Heart left ventricle (tissue), 16 donors: ENCODE measurements around the gene CLHC1. TPM values are rescaled to one million over a fixed set of nuclear protein-coding genes. Genes with fewer than 3 reads are reported as not detected.
A peak's percentile ranks its signal among the peaks of the same experiment; 100 is the strongest.

Experiments used
- ATAC-seq, 4 donors: fragments of 200-7000 bp; cut with Tn5 transposase; one replicate each; pipeline ENCODE4 v1.9.1; 2020 to 2022; ENCODE audit warnings: moderate library complexity in 4 of 4, mild to moderate bottlenecking in 3 of 4, moderate number of reproducible peaks in 1 of 4
- DNase-seq, 5 donors: peaks; one replicate each; pipeline ENCODE4 v3.0.0-alpha.2; 2020
- H3K27ac ChIP-seq, 12 donors: fragments of 200-600 bp; sonication (generic) in 4 of 12; one replicate each; pipeline versions ENCODE4 v1.5.0 to v1.8.0; 2016 to 2022; ENCODE audit warnings: mild to moderate bottlenecking in 2 of 12
- H3K27me3 ChIP-seq, 9 donors: fragments of 200-600 bp; sonication (generic) in 2 of 9; one replicate each; pipeline versions ENCODE4 v1.5.1 to v1.8.0; 2016 to 2022; ENCODE audit warnings: mild to moderate bottlenecking in 3 of 9
- H3K36me3 ChIP-seq, 9 donors: fragments of 200-600 bp; sonication (generic) in 2 of 9; one replicate each; pipeline versions ENCODE4 v1.5.0 to v1.8.0; 2018 to 2022; ENCODE audit warnings: mild to moderate bottlenecking in 2 of 9
- H3K4me1 ChIP-seq, 12 donors: fragments of 200-600 bp; sonication (generic) in 4 of 12; one replicate each; pipeline versions ENCODE4 v1.5.0 to v1.8.0; 2016 to 2022; ENCODE audit warnings: mild to moderate bottlenecking in 3 of 12
- H3K4me3 ChIP-seq, 12 donors: fragments of 200-600 bp; sonication (generic) in 4 of 12; one replicate each; pipeline versions ENCODE4 v1.5.0 to v1.8.0; 2017 to 2022; ENCODE audit warnings: mild to moderate bottlenecking in 9 of 12, moderate library complexity in 4 of 12
- H3K9me3 ChIP-seq, 12 donors: fragments of 200-600 bp; sonication (generic) in 4 of 12; one replicate each; pipeline versions ENCODE4 v1.5.0 to v1.8.0; 2016 to 2022; ENCODE audit warnings: mild to moderate bottlenecking in 1 of 12
- CTCF ChIP-seq, 12 donors: fragments of 200-600 bp; sonication (generic) in 4 of 12; IDR thresholded peaks; one replicate each; pipeline versions ENCODE4 v1.5.0 to v1.8.0; 2018 to 2022; ENCODE audit warnings: antibody characterized with exemption in 12 of 12, mild to moderate bottlenecking in 5 of 12
- POLR2A ChIP-seq, 2 donors: fragments of 450-650 bp; IDR thresholded peaks; one replicate each; pipeline ENCODE4 v1.6.1; 2017; ENCODE audit warnings: antibody characterized with exemption in 2 of 2, mild to moderate bottlenecking in 2 of 2, moderate library complexity in 2 of 2
- WGBS, 4 donors: extraction: QIAGEN DNeasy Blood & Tissue Kit in 2 of 4; methylation state at CpG; one replicate each; pipeline versions ENCODE4 v1.1.5 to v1.1.7; 2013 to 2018; 5-methylcytosine and 5-hydroxymethylcytosine counted together
- intact Hi-C, 10 donors: fragments of 100-400 bp; cut with DNase I; formaldehyde crosslinking; loops; one replicate each; pipeline versions ENCODE4 v1.11.1 to v1.14.2; 2022
- polyA plus RNA-seq, 2 donors: library from polyadenylated mRNA; stranded (reverse); fragments of 200-250 nt; gene quantifications; one replicate each; pipeline ENCODE4 v1.2.3, GENCODE V29; 2013
- total RNA-seq, 9 donors: library from RNA; depleted of rRNA in 2 of 9; stranded (reverse); fragments of >200 nt in 2 of 9; fragmentation: NEBNext Ultra II Directional in 3 of 9; extraction: Animal tissue kit (Norgen Biotek cat#: 25700) in 3 of 9; gene quantifications; one replicate each; pipeline versions ENCODE4 v1.1.0 to v1.2.4, GENCODE V29; 2016 to 2023
- donor health status: ischemic (EF 13 %, LVEDD 7.1; RV severe dilation, severe dysfunction).
- donor health status: healthy with polysubstance abuse.
- donor health status: DM: no; HTN: yes; CAD: no.
- donor health status: DM: no; HTN: no; CAD: no.
- donor health status: ischemic (EF 25% LVEDD 6.9; RV normal size, moderate dysfunction).
- donor health status: ischemic (EF 25% LVEDD 5.7; RV mildly dilated, moderate dysfunction).
- donor health status: healthy.
- donor health status: DM: yes; HTN: yes; CAD: no.
- donor health status: ischemic (EF 35%, LVEDD 5.7; RV mildly dilated, moderate dysfunction).
- donor health status: nonischemic (EF 11% LVEDD 7.7; RV severe dilation, severe dysfunction).
- donor health status: DM: yes; HTN: yes; CAD: no.
- donor health status: PGD.
- donor health status: ischemic (EF 29% LVEDD 5.4; RV normal size, mild dysfunction).
- donor health status: nonischemic (EF 23%, LVEDD 6.1; RV moderate dilation, normal function).

Gene CLHC1
- total and polyA plus RNA-seq, 11 donors = 2.3 to 10.6 (median 4.4) TPM

- H3K27me3 ChIP-seq = no peaks in the 10 kb centered on the region
- ATAC-seq (no peak), DNase-seq (no peak)
- TF ChIP-seq CTCF (IDR thresholded peaks at IDR 0.05) (no peak), POLR2A (IDR thresholded peaks at IDR 0.05) (no peak)
- no peak overlapping the region for H3K4me3 ChIP-seq
- no peaks in the 10 kb centered on the region for H3K36me3 ChIP-seq
- H3K27ac ChIP-seq = peak overlapping the region in 2 of 12 donors; percentile 47
- H3K4me1 ChIP-seq = peaks cover 0 to 76% (median 42%) of the 10 kb centered on the region in 12 donors
- intact Hi-C loops = loop anchor here in 7 of 10 donors (5.0 to 10.0 kb wide), 7 partner anchors 42 to 1052 kb away; partner anchors contain the start of gene RTN4 (in 1 of the 7)
- no peaks in the 10 kb centered on the region for H3K9me3 ChIP-seq
- 96 to 100% (median 98%) methylated on average over 2 of the region's 2 CpGs for WGBS, 4 donors
Measured at GRCh38 chr2:55159752-55160151, 72.3 kb downstream of the CLHC1 start.

DNA sequence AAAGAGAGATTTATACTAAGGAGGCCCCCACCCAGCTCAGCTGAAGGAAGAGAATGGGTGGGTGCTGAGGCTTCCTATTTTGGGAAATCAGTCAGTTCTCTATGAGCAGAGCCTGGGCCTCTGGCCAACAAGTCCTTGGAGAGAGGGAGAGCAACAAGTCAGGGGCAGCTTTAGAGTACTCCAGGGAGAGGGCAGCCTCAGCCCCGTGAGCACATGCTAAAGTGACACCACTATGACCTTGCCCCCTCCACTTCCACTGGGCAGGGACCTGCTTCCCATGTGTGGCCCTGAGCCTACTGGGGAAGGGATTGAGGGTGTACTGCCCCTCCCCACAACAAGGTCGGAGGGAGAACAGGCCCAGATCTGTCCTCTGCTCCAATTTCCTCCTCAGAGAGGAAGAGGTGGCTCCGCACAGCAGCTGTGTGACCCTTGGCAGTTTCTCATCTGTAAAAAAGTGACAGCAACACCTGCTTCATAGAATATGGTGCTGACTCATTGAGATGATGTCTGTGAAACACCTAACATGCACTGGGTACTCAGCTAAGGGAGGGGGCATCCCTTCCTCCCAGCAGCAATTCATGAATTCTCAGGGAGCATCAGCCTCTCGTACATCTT, 72.9 kb downstream of the CLHC1 start:
- Histone ChIP-seq H3K27me3 (no peaks in the 10 kb centered on the region), H3K4me3 (no peak overlapping the region), H3K4me1 (peaks cover 0 to 80% (median 42%) of the 10 kb centered on the region in 12 donors), H3K27ac (peak overlapping the region in 7 of 12 donors; percentile 33 to 74 (median 47)), H3K36me3 (no peaks in the 10 kb centered on the region), H3K9me3 (no peaks in the 10 kb centered on the region)
- 32 to 44% (median 38%) methylated on average over 4 of the region's 4 CpGs for WGBS, 4 donors
- intact Hi-C loops = loop anchor here in 2 of 10 donors (5.0 to 10.0 kb wide), 2 partner anchors 42 to 64 kb away; no protein-coding TSS in a partner anchor
- peak; percentile 70 to 82 (median 76) for ATAC-seq
- DNase-seq = peak; percentile 73 to 87 (median 75)
- TF ChIP-seq POLR2A (IDR thresholded peaks at IDR 0.05) = no peak
- TF ChIP-seq CTCF (IDR thresholded peaks at IDR 0.05) = no peak

GRCh38 chr2:55158111-55158814, 73.8 kb downstream of the CLHC1 start:
- intact Hi-C loops = loop anchor here in 2 of 10 donors (5.0 to 10.0 kb wide), 2 partner anchors 41 to 63 kb away; no protein-coding TSS in a partner anchor
- H3K27ac ChIP-seq = peak overlapping the region in 5 of 12 donors; percentile 32 to 74 (median 53)
- peaks cover 0 to 81% (median 42%) of the 10 kb centered on the region in 12 donors for H3K4me1 ChIP-seq
- ATAC-seq = no peak
- no peak for DNase-seq
- no peaks in the 10 kb centered on the region for H3K36me3 ChIP-seq
- H3K9me3 ChIP-seq = no peaks in the 10 kb centered on the region
- TF ChIP-seq POLR2A (IDR thresholded peaks at IDR 0.05) (no peak), CTCF (IDR thresholded peaks at IDR 0.05) (no peak)
- no peak overlapping the region for H3K4me3 ChIP-seq
- H3K27me3 ChIP-seq = no peaks in the 10 kb centered on the region
- WGBS, 4 donors = 79 to 84% (median 83%) methylated on average over 10 of the region's 10 CpGs

GRCh38 chr2:55157474-55157884, 74.6 kb downstream of the CLHC1 start:
- H3K9me3 ChIP-seq = no peaks in the 10 kb centered on the region
- H3K36me3 ChIP-seq = no peaks in the 10 kb centered on the region
- peak overlapping the region in 7 of 12 donors; percentile 32 to 74 (median 44) for H3K27ac ChIP-seq
- intact Hi-C loops = loop anchor here in 2 of 10 donors (5.0 to 10.0 kb wide), 2 partner anchors 40 to 63 kb away; no protein-coding TSS in a partner anchor
- H3K27me3 ChIP-seq = no peaks in the 10 kb centered on the region
- DNase-seq (no peak), ATAC-seq (peak; percentile 60 to 77 (median 76))
- H3K4me1 ChIP-seq = peaks cover 0 to 82% (median 42%) of the 10 kb centered on the region in 12 donors
- peak in 1 of 12 donors; percentile 14 for TF ChIP-seq CTCF (IDR thresholded peaks at IDR 0.05)
- TF ChIP-seq POLR2A (IDR thresholded peaks at IDR 0.05) = no peak
- 29 to 55% (median 54%) methylated on average over 2 of the region's 2 CpGs for WGBS, 4 donors
- no peak overlapping the region for H3K4me3 ChIP-seq
